ENCODE data around the gene MYO5B.
A peak's percentile ranks its signal among the peaks of the same experiment; 100 is the strongest.
"Not testable (repeated sequence)": the region's sequence is repeated elsewhere in the genome, so short reads cannot be mapped to it uniquely, and the experiment has no call there.

The MYO5B gene

DNA sequence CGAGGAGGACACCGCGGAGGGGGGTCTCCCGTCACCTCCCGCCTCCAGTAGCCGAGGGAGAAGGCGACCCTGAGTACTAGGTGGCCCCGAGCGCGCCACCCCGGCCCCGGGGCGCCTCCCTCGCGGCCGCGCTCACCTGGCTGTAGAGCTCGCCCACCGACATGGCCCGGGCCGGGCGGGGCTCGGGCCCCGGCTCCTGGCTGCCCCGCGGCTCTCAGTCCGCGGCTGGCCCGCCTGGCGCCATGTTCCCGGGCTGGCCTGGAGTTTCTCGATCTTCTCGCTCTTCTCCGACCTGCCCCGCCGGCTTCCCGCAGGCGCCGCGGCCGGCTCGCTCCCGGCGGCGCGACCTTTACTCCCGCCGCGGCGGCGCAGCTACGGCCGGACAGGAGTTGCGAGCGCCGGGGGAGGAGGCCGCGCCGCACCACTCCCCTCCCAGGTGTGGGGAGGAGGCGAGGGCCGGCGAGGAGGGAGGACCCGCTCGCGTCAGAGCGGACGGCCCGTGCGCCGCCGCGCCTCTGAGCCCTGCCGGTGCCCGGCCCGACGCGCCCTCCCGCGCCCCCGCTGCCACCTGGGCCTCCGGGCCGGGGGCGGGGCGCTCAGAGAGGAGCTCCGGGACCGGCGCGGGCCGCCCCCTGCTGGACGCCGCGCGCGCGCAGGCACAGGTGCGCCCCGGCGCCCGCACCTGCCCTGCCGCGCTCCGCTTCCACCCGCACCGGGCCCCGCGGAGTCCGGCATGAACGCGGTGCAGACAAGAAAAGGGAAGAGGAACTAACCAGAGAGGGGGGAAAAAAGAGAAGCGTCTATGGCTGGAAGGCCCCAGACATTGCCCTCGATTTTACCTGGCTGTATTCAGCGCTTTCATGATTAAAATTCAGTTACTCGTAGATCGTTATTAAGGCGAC lies at the start of gene MYO5B:
MYO5B (minus strand) TSS at position 517 of the 902 bp plus-strand sequence; CDS start at position 163, 354 bp downstream.
- DNase-seq, result no peak

- not testable (repeated sequence) for DNase-seq
Observed at GRCh38 chr18:50241768-50242167, 46.8 kb upstream of the MYO5B start.

- DNase-seq, result no peak
Observed at GRCh38 chr18:50240080-50240563, 45.2 kb upstream of the MYO5B start.

DNA sequence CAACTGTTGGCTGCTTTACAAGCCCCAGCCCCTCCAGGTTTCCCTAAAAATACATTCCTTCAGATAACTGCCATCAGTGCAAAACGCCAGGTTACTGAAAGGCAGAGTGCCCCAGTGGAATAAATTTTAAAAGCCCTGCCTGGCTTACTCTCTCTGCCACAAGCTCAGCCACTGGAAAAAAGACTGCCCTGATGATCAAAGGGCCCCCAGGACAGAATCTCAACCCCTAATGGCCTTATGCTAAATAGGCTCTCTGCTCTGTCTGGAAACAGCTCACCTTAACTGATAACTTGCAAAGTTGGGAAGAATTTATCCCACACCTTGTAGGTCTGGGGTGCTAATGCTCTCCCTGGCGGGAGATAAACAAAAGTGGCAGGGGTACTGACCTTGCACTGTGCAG lies 37.5 kb upstream of the MYO5B start:
- no peak for DNase-seq

DNA sequence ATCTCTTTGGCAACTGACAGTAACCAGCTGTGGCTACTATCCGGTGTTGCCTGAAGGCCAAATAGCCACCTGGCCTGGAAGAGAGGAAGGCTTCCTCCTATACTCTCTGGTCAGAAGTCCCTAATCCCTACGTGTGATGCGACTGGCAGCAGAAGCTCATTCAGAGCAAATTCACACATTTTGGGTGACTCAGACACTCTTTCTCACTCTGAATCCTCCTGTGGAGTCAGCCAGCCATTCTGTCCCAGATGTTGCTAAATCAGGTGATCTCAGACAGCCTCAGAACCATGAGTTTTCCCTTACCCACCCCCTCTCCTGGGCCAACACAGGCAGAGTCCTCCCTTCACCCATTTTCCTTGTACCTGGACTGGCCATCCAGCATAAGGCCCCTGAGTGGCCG lies 36.7 kb upstream of the MYO5B start:
- no peak for DNase-seq

GRCh38 chr18:50220249-50220648 lies 25.3 kb upstream of the MYO5B start:
- not testable (repeated sequence) for DNase-seq

GRCh38 chr18:50218432-50219197 lies 23.7 kb upstream of the MYO5B start:
- no peak for DNase-seq

DNA sequence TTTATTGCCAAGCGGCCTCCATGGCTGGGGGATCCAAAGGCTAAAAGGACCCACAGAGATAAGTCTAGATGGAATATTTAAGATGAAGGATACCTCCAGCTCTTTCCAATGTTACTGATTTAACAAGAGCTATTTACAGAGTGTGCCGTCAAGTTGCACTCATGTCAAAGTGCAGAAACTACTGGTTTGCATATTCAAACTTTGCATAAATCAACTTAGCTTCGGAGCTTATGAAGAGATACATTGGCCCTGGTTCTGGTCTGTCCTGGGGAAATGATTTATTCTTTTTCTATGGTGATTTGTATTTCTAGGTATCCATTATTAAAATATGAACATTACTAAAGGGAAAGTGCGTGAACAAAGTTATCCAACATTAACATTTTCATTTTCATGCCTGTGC lies 14.4 kb upstream of the MYO5B start:
- DNase-seq, result no peak

GRCh38 chr18:50207722-50208121 lies 12.8 kb upstream of the MYO5B start:
- DNase-seq, result no peak

DNA sequence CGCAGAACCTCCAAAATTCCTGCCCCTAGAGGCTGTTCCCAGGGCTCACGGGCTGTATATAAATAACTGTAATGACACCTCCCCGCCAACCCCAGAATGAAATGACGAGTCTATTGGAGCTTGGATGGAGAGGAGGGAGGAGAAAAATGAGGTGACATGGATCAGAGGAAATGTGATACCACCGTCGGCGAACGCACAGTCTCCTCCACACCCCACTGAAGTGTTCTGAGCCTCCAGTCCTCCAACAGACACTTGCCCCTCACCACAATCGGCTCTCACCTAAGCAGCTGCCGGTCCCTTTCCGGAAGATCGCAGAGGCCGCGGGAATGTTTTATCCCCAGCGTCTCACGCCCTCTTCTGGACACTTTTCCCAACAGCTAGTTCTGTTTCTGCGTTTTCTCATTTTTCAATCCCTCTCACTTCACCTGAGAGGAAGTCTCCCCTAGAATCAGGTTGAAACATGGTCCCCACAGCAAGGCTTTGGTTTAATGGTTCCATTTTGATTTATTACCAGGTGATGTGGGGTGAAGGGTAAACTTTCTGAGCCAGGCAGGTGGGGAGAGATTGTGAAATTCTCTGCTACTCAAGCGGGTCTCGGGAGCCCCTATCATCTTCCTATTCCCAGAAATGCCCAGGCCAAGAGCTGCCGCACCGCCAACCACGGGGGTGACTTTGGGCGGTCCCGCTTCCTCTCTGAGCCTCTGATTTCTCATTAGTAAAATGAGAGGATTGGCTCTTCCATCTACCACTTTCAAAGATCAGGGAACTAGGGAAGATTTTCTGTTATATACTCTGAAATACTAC lies 9.1 kb upstream of the MYO5B start:
- DNase-seq, result peak; percentile 26

DNA sequence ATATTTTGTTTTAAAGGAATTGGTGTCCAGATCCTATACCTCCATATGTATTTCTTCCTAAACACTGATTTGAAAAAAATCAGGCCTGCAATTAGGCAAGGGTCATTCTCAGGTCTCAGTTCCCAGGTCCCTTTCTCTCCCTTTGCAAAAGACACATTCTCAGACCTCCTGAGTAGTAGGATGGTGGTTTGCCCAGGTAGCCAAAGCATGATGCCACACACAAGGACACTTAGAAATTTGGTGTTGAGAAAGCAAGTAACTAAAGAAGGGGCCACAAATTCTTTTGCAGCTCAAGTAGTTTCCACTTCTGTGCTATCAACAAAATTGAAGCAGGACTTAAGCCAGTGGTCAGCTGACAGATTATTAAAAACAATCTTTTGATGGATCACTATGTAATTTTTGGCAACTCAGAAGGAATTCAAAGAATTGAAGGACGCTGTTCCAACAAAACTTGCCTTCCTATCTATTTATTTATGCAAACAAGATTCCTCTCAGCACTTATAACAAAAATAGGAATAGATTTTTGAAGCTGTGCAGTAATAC lies 6.6 kb upstream of the MYO5B start:
- DNase-seq, result no peak

- no peak for DNase-seq
Observed at GRCh38 chr18:50199921-50200320, 5.0 kb upstream of the MYO5B start.

DNA sequence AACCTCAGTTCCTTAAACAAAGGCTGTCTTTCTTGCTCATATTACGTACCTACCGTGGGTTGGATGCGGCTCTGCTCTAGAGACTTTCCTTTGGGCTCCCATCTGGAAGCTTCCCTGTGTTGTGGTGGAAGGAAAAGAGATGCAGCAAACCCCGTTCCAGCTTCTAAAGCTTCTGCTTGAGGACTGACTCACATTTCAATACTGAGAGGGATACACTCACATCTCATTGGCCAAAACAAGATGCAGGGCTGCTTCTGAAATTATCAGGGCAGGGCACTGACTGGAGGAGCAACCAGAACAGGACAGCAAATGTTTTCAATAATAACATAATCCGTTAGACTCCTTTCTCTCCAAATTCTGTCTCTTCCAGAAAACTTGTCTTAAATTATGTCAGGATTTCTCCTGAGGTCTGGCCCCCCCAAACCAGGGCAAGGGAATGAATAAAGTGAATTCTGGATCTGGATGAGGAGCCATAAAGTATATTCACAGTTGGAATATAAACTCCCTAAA lies 4.5 kb upstream of the MYO5B start:
- no peak for DNase-seq

DNA sequence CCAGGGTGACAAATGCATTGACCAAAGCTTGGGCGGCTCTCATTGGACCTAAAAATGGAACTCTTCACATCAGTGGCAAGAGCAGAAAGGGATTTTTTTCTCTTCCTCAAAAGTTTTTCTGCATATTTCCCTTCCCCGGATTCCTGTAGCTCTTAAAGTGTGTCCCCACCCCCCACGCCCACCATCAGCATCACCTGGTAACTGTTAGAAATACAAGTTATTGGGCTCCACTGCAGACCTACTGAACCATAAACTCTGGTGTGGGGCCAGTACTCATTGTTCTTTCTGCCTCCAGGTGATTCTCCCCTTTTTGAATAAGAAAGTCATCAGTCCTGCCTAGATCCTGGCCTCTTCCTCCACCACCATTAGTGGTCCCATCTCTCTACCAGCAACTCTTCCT lies 1.3 kb upstream of the MYO5B start:
- no peak for DNase-seq

GRCh38 chr18:50195689-50196088 lies 742 bp upstream of the MYO5B start:
- no peak for DNase-seq

- DNase-seq, result no peak
Observed at GRCh38 chr18:50193796-50194630, 934 bp downstream of the MYO5B start.

DNA sequence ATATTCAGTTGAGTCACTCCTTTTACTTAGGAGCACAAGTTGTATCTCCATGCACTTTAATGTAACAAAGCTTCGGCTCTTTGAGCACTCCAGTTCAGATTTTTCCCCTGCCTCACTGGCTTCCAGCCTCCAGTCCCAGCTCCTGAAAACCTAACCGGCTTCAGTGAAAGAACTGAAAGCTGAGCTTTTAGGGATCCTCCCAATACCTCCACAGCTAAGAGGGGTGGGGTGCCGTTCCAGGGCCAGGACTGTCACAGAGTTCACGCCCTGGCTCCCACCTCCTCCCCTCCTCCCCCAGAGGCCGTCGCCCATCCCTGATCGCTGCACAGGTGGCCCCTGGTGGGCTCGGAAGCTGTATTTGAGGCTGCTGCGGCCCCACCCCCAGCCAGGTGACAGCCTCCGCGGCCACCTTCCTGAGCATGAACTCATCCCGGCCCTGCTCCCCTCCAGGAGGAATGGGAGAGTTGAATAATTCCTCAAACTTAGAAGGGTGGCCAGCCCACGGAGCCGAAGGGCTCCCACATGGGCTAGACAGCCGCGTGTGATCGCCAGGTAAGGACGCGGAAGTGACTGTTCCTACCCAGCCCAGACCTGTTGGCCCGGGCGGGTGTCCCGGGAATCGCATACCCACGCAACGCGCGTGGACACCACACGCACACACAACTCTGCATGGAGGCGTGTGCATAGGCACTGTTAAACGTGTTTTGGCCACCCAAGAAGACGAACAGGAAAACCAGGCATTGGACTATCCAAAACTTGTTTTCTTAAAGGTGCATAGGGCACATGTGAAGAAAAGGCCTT lies 1.8 kb downstream of the MYO5B start:
- no peak for DNase-seq

DNA sequence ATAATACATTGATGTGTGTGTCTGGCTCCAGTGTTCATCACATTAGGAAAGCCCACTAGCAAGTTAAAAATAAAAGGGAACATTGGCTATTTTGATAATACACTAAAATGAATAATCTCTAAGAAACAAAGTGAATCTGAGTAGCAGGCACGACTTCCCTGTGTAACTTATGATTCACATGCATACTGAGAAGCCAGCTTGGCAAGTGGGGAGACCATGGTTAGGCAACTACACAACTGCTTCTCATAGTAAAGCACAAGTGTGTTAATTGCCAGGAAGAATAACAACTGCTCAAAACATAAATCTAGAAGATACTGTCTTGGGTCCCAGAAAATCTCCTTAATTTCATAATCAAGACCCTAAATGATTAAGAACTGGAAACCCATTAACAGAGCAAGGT lies 4.0 kb downstream of the MYO5B start:
- no peak for DNase-seq

DNA sequence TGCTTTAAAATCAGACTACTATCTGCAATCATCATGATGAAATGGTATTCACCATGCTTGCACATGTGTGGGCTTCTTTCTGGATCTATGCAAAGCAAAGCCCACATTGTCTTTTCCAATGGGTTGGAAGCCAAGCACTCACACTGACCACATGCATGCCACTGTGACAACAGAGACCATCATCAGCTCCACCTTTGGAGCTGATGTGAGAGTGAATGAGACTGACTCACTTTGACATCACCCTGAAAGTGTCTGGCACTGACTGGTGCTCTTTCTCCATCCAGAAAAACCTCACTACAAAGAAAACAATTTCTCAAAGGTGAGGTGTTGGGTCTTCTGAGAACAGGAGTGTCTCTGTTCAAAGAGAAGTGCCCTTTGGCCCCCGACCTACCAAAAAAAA lies 4.7 kb downstream of the MYO5B start:
- no peak for DNase-seq

- DNase-seq, result no peak
Observed at GRCh38 chr18:50189160-50189559, 5.8 kb downstream of the MYO5B start.

- DNase-seq, result no peak
Observed at GRCh38 chr18:50188652-50189051, 6.3 kb downstream of the MYO5B start.

All from fibroblast of upper back skin (primary cell).